Stimulated activated CD8-positive, alpha-beta memory T cell treated with anti-CD3 and anti-CD28 coated beads, Interleukin-15, amount 100 ng/mL, for 24 hours (primary cell): ENCODE data around the gene METTL23.
"Not testable (repeated sequence)": the region's sequence is repeated elsewhere in the genome, so short reads cannot be mapped to it uniquely, and the experiment has no call there.

ENCODE experiments used
- DNase-seq: peaks from one replicate; pipeline ENCODE4 v3.0.0-alpha.2; 2020; ENCODE audit warnings: low read depth

METTL23 gene

GRCh38 chr17:76735006-76735405, 8.4 kb downstream of the METTL23 start:
- DNase-seq, result no peak

- no peak for DNase-seq
Measured at GRCh38 chr17:76735586-76736348, 9.1 kb downstream of the METTL23 start.

GRCh38 chr17:76736349-76737081, 9.9 kb downstream of the METTL23 start:
- peak; percentile 40 for DNase-seq

- peak; percentile 97 for DNase-seq
Measured at GRCh38 chr17:76737082-76737675, 10.5 kb downstream of the METTL23 start, which contains the start of gene SRSF2. Gene SRSF2 (minus strand): TSS chr17:76737331. CDS start chr17:76737160, 171 bp downstream.

- peak; percentile 86 for DNase-seq
Measured at GRCh38 chr17:76737676-76738467, 11.2 kb downstream of the METTL23 start, which contains the start of gene MFSD11. Gene MFSD11 (plus strand): TSS chr17:76738119. CDS start chr17:76738353, 234 bp downstream.

GRCh38 chr17:76738468-76738850, 11.8 kb downstream of the METTL23 start:
- no peak for DNase-seq

GRCh38 chr17:76739568-76740115, 13.0 kb downstream of the METTL23 start:
- DNase-seq, result not testable (repeated sequence)

- no peak for DNase-seq
Measured at GRCh38 chr17:76740329-76741118, 13.9 kb downstream of the METTL23 start.

- no peak for DNase-seq
Measured at GRCh38 chr17:76742958-76743357, 16.3 kb downstream of the METTL23 start.

- no peak for DNase-seq
Measured at GRCh38 chr17:76744747-76745146, 18.1 kb downstream of the METTL23 start.

- DNase-seq, result not testable (repeated sequence)
Measured at GRCh38 chr17:76745785-76746184, 19.1 kb downstream of the METTL23 start.

- no peak for DNase-seq
Measured at GRCh38 chr17:76747716-76748363, 21.2 kb downstream of the METTL23 start.

GRCh38 chr17:76748657-76749056, 22.0 kb downstream of the METTL23 start:
- no peak for DNase-seq

GRCh38 chr17:76751416-76751993, 24.9 kb downstream of the METTL23 start:
- no peak for DNase-seq

GRCh38 chr17:76752006-76752405, 25.4 kb downstream of the METTL23 start:
- no peak for DNase-seq

GRCh38 chr17:76753061-76753961, 26.7 kb downstream of the METTL23 start:
- DNase-seq, result no peak

- DNase-seq, result no peak
Measured at GRCh38 chr17:76755285-76755684, 28.6 kb downstream of the METTL23 start.

- no peak for DNase-seq
Measured at GRCh38 chr17:76757256-76757655, 30.6 kb downstream of the METTL23 start.

GRCh38 chr17:76758570-76758969, 31.9 kb downstream of the METTL23 start:
- DNase-seq, result no peak
